ENCODE data around the gene CYP27C1. TPM values are rescaled to one million over a fixed set of nuclear protein-coding genes. Genes with fewer than 3 reads are reported as not detected.
A peak's percentile ranks its signal among the peaks of the same experiment; 100 is the strongest.
"Not testable (repeated sequence)": the region's sequence is repeated elsewhere in the genome, so short reads cannot be mapped to it uniquely, and the experiment has no call there.

The CYP27C1 gene
- total and polyA plus RNA-seq, 2 donors: 0.70 to 7.8 TPM

GRCh38 chr2:127216593-127216992 is 3.5 kb downstream of the CYP27C1 start:
- 99% methylated on average over 1 of the region's 1 CpG for WGBS
- no peak for DNase-seq (ENCODE audit: extremely low spot score)
- Histone ChIP-seq H3K27ac (ENCODE audit: low read depth) (no peak overlapping the region), H3K36me3 (ENCODE audit: insufficient read depth) (no peaks in the 10 kb centered on the region), H3K4me3 (ENCODE audit: low read depth, low read length) (no peak overlapping the region), H3K4me1 (ENCODE audit: insufficient read depth) (no peaks in the 10 kb centered on the region)

DNA sequence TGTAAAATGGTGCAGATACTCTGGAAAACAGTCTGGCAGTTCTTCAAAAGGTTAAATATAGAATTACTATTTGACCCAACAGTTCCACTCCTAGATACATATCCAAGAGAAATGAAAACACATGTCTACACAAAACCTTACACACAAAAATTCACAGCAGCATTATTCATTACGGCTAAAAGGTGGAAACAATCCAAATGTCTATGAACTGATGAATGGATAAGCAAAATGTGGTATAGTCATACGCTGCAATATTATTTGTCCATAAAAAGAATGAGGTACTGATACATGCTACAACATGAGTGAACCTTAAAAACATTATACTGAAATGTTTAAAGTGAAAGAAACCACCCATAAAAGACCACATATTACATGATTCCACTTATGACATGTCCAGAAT is 4.0 kb downstream of the CYP27C1 start:
- H3K4me3 ChIP-seq (ENCODE audit: low read depth, low read length): no peak overlapping the region
- no peak overlapping the region for H3K27ac ChIP-seq (ENCODE audit: low read depth)
- WGBS: 63% methylated on average over 2 of the region's 2 CpGs
- DNase-seq (ENCODE audit: extremely low spot score): no peak
- no peaks in the 10 kb centered on the region for H3K36me3 ChIP-seq (ENCODE audit: insufficient read depth)
- no peaks in the 10 kb centered on the region for H3K4me1 ChIP-seq (ENCODE audit: insufficient read depth)

DNA sequence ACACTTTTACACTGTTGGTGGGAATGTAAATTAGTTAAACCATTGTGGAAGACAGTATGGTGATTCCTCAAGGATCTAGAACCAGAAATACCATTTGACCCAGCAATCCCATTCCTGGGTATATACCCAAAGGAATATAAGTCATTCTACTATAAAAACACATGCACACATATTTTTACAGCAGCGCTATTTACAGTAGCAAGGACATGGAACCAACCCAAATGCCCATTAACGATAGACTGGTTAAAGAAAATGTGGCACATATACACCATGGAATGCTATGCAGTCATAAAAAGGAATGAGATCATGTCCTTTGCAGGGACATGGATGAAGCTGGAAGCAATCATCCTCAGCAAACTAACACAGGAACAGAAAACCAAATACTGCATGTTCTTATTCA is 5.9 kb downstream of the CYP27C1 start:
- not testable (repeated sequence) for H3K36me3 ChIP-seq (ENCODE audit: insufficient read depth); H3K4me3 ChIP-seq (ENCODE audit: low read depth, low read length); H3K4me1 ChIP-seq (ENCODE audit: insufficient read depth); H3K27ac ChIP-seq (ENCODE audit: low read depth); DNase-seq (ENCODE audit: extremely low spot score)
- 90% methylated on average over 2 of the region's 2 CpGs for WGBS

GRCh38 chr2:127208313-127208712 is 11.8 kb downstream of the CYP27C1 start:
- no peak overlapping the region for H3K4me3 ChIP-seq (ENCODE audit: low read depth, low read length)
- DNase-seq (ENCODE audit: extremely low spot score): no peak
- H3K27ac ChIP-seq (ENCODE audit: low read depth): no peak overlapping the region
- 64% methylated on average over 4 of the region's 4 CpGs for WGBS
- H3K4me1 ChIP-seq (ENCODE audit: insufficient read depth): no peaks in the 10 kb centered on the region
- no peaks in the 10 kb centered on the region for H3K36me3 ChIP-seq (ENCODE audit: insufficient read depth)

GRCh38 chr2:127205218-127206125 is 14.6 kb downstream of the CYP27C1 start:
- Histone ChIP-seq H3K36me3 (ENCODE audit: insufficient read depth) (no peaks in the 10 kb centered on the region), H3K4me3 (ENCODE audit: low read depth, low read length) (peak overlapping the region; percentile 12), H3K27ac (ENCODE audit: low read depth) (no peak overlapping the region), H3K4me1 (ENCODE audit: insufficient read depth) (no peaks in the 10 kb centered on the region)
- 64% methylated on average over 35 of the region's 35 CpGs for WGBS
- no peak for DNase-seq (ENCODE audit: extremely low spot score)

DNA sequence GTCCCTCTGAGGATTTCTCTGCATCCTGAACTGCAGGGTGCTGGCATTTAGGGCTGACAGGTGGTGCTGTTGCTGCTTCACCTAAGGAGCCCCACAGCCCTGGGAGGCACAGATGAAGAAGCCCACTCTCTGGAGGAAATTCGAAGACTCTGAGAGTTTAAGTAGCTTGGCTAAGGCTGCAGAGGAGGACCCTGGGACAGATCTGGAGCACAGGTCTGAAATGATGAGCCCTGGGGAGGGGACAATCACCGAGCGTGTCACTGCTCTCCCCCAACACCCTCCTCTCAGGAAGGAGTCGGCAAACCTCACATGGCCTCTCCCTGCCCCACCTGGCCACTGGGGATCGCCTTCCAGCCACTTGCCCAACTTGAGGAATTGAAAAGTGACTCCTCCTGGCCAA is 18.6 kb downstream of the CYP27C1 start:
- 68% methylated on average over 5 of the region's 5 CpGs for WGBS
- Histone ChIP-seq H3K4me3 (ENCODE audit: low read depth, low read length) (no peak overlapping the region), H3K4me1 (ENCODE audit: insufficient read depth) (no peaks in the 10 kb centered on the region), H3K36me3 (ENCODE audit: insufficient read depth) (no peaks in the 10 kb centered on the region), H3K27ac (ENCODE audit: low read depth) (no peak overlapping the region)
- no peak for DNase-seq (ENCODE audit: extremely low spot score)

DNA sequence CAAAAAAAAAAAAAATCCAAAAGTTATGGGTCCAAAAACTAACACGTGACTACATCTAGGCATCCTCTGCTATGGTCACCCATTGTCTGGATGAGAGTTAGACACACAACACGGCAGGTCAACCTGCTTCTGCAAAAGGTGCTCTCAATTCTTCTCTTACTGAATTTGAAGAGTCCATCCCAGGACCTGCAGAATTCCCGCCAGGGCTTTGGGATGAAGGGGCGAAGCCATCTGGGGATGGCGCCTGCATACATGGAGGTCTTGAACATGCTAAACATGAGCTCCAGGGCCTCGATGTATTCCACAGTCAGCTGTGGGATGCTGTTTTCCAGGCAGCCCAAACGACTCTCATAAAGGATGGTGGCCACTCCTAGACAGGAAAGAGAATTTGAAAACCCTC is 19.1 kb downstream of the CYP27C1 start:
- Histone ChIP-seq H3K36me3 (ENCODE audit: insufficient read depth) (no peaks in the 10 kb centered on the region), H3K4me1 (ENCODE audit: insufficient read depth) (no peaks in the 10 kb centered on the region), H3K4me3 (ENCODE audit: low read depth, low read length) (no peak overlapping the region), H3K27ac (ENCODE audit: low read depth) (no peak overlapping the region)
- 93% methylated on average over 7 of the region's 7 CpGs for WGBS
- DNase-seq (ENCODE audit: extremely low spot score): no peak

GRCh38 chr2:127199223-127199622 is 20.9 kb downstream of the CYP27C1 start:
- 95% methylated on average over 14 of the region's 14 CpGs for WGBS
- no peak for DNase-seq (ENCODE audit: extremely low spot score)

GRCh38 chr2:127197475-127198385 is 22.4 kb downstream of the CYP27C1 start:
- Histone ChIP-seq H3K27ac (ENCODE audit: low read depth) (no peak overlapping the region), H3K4me3 (ENCODE audit: low read depth, low read length) (no peak overlapping the region), H3K4me1 (ENCODE audit: insufficient read depth) (no peaks in the 10 kb centered on the region), H3K36me3 (ENCODE audit: insufficient read depth) (no peaks in the 10 kb centered on the region)
- DNase-seq (ENCODE audit: extremely low spot score): no peak
- WGBS: 60% methylated on average over 19 of the region's 19 CpGs

More at GRCh38 chr2:127199223-127199622, 20.9 kb downstream of the CYP27C1 start:
- Histone ChIP-seq H3K36me3 (ENCODE audit: insufficient read depth) (no peaks in the 10 kb centered on the region), H3K27ac (ENCODE audit: low read depth) (no peak overlapping the region), H3K4me1 (ENCODE audit: insufficient read depth) (no peaks in the 10 kb centered on the region), H3K4me3 (ENCODE audit: low read depth, low read length) (no peak overlapping the region)

GRCh38 chr2:127196998-127197397 is 23.1 kb downstream of the CYP27C1 start:
- no peak for DNase-seq (ENCODE audit: extremely low spot score)
- no peak overlapping the region for H3K4me3 ChIP-seq (ENCODE audit: low read depth, low read length)
- H3K36me3 ChIP-seq (ENCODE audit: insufficient read depth): no peaks in the 10 kb centered on the region
- H3K4me1 ChIP-seq (ENCODE audit: insufficient read depth): no peaks in the 10 kb centered on the region
- no peak overlapping the region for H3K27ac ChIP-seq (ENCODE audit: low read depth)
- WGBS: 89% methylated on average over 4 of the region's 4 CpGs

DNA sequence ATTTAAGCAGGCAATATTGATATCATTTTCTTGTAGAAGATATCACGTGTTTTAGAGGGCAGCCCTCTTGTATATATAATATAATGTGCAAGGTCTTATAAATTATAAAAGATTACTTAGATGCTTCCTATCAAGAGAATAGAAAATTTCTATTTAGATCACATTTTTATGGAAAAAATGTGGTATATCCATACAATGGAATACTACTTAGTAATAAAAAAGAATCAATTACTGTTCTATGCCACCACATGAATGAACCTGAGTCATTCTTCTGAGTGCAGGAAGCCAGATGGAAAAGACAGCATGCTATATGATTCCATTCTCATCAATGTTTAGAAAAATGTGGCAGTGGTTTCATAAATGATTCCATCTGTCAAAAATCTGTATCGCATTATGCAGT is 23.6 kb downstream of the CYP27C1 start:
- Histone ChIP-seq H3K4me1 (ENCODE audit: insufficient read depth) (no peaks in the 10 kb centered on the region), H3K4me3 (ENCODE audit: low read depth, low read length) (no peak overlapping the region), H3K27ac (ENCODE audit: low read depth) (no peak overlapping the region), H3K36me3 (ENCODE audit: insufficient read depth) (no peaks in the 10 kb centered on the region)
- no peak for DNase-seq (ENCODE audit: extremely low spot score)
- 99% methylated on average over 2 of the region's 2 CpGs for WGBS

- no peak for DNase-seq (ENCODE audit: extremely low spot score)
- 89% methylated on average over 18 of the region's 18 CpGs for WGBS
- H3K36me3 ChIP-seq (ENCODE audit: insufficient read depth): no peaks in the 10 kb centered on the region
- H3K4me1 ChIP-seq (ENCODE audit: insufficient read depth): no peaks in the 10 kb centered on the region
- H3K27ac ChIP-seq (ENCODE audit: low read depth): no peak overlapping the region
- no peak overlapping the region for H3K4me3 ChIP-seq (ENCODE audit: low read depth, low read length)
Measured at GRCh38 chr2:127195140-127196074, 24.7 kb downstream of the CYP27C1 start.

DNA sequence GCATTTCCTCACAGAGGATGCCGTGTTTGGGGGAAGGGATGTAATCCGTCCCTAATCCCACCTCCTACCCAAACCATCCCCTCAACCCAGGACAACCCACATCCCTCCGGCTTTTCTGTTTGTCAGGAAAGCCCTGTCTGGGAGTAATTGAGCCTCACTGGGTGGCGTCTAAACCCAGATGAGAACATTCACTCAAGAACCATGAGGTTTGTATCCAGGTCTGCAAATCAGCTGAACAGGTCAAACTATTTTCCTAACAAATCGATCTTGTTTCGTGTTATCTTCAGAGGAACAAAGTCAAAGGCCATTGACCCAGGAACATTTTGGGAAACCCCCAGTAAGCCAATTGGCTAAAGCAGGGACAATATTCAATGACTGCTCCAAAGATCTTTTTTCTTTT is 25.7 kb downstream of the CYP27C1 start:
- H3K27ac ChIP-seq (ENCODE audit: low read depth): no peak overlapping the region
- no peak for DNase-seq (ENCODE audit: extremely low spot score)
- H3K36me3 ChIP-seq (ENCODE audit: insufficient read depth): no peaks in the 10 kb centered on the region
- H3K4me1 ChIP-seq (ENCODE audit: insufficient read depth): no peaks in the 10 kb centered on the region
- WGBS: 43% methylated on average over 6 of the region's 6 CpGs
- H3K4me3 ChIP-seq (ENCODE audit: low read depth, low read length): no peak overlapping the region
